Measurements from ENCODE around the gene NYAP1. TPM values are rescaled to one million over a fixed set of nuclear protein-coding genes. Genes with fewer than 3 reads are reported as not detected.
"Not testable (repeated sequence)": the region's sequence is repeated elsewhere in the genome, so short reads cannot be mapped to it uniquely, and the experiment has no call there.

NYAP1 gene
- total RNA-seq, 2 donors from 2014 or later: 0.37 to 1.5 TPM

DNA sequence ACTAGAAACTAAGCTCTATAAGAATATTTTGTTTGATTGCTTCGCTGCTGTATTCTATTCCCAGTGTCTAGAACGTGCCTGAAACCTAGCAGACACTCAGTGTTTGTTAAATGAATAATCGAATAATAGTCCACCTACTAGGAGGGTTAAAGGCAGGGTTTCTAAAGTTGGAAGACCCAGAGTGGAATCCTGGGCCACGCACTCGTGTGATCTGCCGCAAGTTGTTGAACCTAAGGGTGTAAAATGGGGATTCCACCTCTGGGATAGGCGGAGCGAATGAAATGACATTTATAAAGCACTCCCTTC is 54.6 kb downstream of the NYAP1 start:
- Histone ChIP-seq H3K4me1 (peaks cover 0 to 18% of the 10 kb centered on the region in 2 donors), H3K9me3 (no peaks in the 10 kb centered on the region), H3K27ac (peak overlapping the region; percentile 39 to 46), H3K4me3 (peak overlapping the region in 1 of 2 donors; percentile 43), H3K27me3 (no peaks in the 10 kb centered on the region), H3K36me3 (no peaks in the 10 kb centered on the region)
- TF ChIP-seq, protein P1, sequence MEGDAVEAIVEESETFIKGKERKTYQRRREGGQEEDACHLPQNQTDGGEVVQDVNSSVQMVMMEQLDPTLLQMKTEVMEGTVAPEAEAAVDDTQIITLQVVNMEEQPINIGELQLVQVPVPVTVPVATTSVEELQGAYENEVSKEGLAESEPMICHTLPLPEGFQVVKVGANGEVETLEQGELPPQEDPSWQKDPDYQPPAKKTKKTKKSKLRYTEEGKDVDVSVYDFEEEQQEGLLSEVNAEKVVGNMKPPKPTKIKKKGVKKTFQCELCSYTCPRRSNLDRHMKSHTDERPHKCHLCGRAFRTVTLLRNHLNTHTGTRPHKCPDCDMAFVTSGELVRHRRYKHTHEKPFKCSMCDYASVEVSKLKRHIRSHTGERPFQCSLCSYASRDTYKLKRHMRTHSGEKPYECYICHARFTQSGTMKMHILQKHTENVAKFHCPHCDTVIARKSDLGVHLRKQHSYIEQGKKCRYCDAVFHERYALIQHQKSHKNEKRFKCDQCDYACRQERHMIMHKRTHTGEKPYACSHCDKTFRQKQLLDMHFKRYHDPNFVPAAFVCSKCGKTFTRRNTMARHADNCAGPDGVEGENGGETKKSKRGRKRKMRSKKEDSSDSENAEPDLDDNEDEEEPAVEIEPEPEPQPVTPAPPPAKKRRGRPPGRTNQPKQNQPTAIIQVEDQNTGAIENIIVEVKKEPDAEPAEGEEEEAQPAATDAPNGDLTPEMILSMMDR (IDR thresholded peaks at IDR 0.05): no peak
- no peak for DNase-seq (ENCODE audit: low spot score)

DNA sequence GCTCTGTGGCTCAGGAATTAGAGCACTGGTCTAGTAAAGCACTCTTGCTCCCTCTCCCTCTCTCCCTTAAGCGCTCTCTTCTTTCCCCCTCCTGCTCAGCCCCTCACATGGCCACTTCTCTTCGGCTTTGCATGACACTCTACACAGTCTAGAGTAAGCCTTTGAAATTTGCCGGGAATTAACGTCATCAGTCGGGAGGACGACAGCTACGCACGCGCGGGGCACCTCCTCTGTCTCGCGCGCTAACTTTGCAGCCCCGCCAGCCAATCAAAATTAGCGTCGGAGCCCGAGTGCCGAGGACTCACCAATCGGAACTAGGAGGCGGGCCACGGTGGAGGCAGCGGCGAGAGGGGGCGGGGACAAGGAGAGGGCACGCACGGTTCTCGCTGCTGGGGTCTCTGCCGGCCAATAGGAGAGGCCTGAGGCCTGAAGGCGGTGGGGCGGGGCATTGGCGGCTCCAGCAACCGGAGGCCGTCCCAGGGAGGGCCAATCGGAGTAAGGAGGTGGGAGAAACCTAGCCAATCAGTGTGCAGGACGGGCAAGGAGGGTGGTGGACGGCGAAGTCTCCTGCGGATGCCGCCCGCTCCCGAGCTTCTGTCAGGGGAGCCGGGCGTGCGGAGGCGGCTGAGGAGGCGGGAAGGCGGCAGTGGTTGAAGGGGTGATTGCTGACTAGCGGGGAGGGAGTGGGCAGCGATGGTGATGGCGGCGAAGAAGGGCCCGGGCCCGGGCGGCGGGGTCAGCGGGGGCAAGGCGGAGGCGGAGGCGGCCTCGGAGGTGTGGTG is 55.1 kb downstream of the NYAP1 start, which contains the start of gene AGFG2:
Gene AGFG2, plus strand, starts transcription at position 550 of the 782 bp plus-strand sequence. Its CDS starts 144 bp downstream, at position 694.
- peaks cover 0 to 22% of the 10 kb centered on the region in 2 donors for H3K4me1 ChIP-seq
- H3K9me3 ChIP-seq: no peaks in the 10 kb centered on the region
- TF ChIP-seq, protein P1 (IDR thresholded peaks at IDR 0.05): no peak
- peak; percentile 100 for DNase-seq (ENCODE audit: low spot score)
- peak within 1 kb of the TSS; percentile 69 to 98 for H3K4me3 ChIP-seq
- peak within 1 kb of the TSS; percentile 67 to 78 for H3K27ac ChIP-seq
- H3K36me3 ChIP-seq: no peaks in the 10 kb centered on the region
- no peaks in the 10 kb centered on the region for H3K27me3 ChIP-seq

DNA sequence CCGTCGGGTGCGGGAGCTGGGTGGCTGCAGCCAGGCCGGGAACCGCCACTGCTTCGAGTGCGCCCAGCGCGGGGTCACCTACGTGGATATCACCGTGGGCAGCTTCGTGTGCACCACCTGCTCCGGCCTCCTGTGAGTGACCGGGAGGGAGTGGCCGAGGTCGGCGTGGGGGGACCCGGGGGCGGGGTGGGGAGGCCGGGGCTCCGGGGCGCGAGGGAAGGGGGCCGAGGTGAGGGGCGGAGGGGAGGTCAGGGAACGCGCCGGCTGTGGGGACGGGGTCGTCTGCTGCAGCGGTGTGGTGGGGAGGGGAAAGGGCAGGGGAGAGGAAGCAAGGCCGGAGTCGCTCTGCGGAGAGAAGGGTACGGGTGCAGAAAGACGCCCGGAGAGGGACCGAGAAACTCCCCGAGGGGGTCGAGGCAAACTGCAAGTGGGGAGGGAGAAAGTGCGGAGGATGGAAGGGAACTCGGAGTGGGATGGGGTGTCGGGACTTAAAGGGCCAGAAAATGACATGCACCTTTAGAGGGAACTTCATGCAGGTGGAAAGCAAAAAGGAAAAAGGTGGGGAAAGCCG is 55.8 kb downstream of the NYAP1 start:
- H3K9me3 ChIP-seq: no peaks in the 10 kb centered on the region
- TF ChIP-seq, protein P1 (IDR thresholded peaks at IDR 0.05): no peak
- H3K4me3 ChIP-seq: peak overlapping the region; percentile 69 to 98
- peaks cover 0 to 29% of the 10 kb centered on the region in 2 donors for H3K4me1 ChIP-seq
- DNase-seq (ENCODE audit: low spot score): no peak
- H3K27ac ChIP-seq: peak overlapping the region; percentile 67 to 78
- H3K36me3 ChIP-seq: no peaks in the 10 kb centered on the region
- H3K27me3 ChIP-seq: no peaks in the 10 kb centered on the region

DNA sequence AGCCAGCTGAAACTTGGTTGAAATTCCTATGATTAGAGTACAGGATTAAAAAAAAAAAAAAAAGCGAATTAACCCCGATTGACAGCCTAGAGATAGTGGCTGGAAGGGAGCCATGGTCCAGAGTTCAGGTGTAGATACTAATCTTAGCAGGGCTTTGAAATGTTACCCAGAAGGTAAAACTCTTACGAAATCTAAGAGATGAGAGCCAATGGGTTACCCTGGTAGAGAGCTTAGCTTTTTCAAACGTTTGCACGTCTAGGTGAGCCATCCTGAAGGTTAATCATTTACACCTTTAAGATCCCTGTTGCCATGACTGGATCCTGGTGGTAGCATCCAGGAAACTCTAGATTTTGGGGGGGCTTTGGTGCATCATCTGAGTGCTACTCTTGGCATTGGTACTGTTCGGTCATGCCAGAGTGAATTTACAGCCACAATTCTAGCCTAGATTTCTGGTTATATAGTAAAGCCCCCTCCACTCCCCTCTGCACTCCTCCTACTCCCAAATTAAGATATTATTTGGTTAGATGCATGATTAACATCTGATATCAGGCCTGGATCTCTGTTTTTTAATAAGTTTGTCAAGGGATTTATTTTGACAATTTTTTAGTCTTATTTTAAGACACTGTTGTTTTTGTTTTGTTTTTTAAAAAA is 56.5 kb downstream of the NYAP1 start:
- H3K27ac ChIP-seq: no peak overlapping the region
- H3K4me1 ChIP-seq: peaks cover 0 to 36% of the 10 kb centered on the region in 2 donors
- DNase-seq (ENCODE audit: low spot score): no peak
- TF ChIP-seq, protein P1 (IDR thresholded peaks at IDR 0.05): no peak
- H3K27me3 ChIP-seq: no peaks in the 10 kb centered on the region
- peak overlapping the region; percentile 69 to 98 for H3K4me3 ChIP-seq
- H3K9me3 ChIP-seq: no peaks in the 10 kb centered on the region
- H3K36me3 ChIP-seq: no peaks in the 10 kb centered on the region

DNA sequence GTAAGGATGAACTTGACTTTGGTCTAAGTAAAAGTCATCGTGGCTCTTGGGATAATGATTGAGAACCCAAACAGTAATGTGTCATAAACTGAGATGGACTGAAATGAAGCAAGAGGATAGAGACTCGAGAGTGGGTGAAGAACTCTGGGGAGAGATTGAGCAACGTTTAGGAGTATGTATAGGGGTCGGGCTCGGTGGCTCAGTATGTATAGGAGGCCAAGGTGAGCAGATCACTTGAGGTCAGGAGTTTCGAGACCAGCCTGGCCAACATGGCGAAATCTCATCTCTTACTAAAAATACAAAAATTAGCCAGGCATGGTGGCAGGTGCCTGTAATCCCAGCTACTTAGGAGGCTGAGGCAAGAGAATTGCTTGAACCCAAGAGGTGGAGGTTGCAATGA is 57.6 kb downstream of the NYAP1 start:
- not testable (repeated sequence) for H3K27ac ChIP-seq; H3K4me3 ChIP-seq; H3K9me3 ChIP-seq; H3K36me3 ChIP-seq; H3K27me3 ChIP-seq; DNase-seq (ENCODE audit: low spot score)
- H3K4me1 ChIP-seq: peaks cover 0 to 47% of the 10 kb centered on the region in 2 donors

DNA sequence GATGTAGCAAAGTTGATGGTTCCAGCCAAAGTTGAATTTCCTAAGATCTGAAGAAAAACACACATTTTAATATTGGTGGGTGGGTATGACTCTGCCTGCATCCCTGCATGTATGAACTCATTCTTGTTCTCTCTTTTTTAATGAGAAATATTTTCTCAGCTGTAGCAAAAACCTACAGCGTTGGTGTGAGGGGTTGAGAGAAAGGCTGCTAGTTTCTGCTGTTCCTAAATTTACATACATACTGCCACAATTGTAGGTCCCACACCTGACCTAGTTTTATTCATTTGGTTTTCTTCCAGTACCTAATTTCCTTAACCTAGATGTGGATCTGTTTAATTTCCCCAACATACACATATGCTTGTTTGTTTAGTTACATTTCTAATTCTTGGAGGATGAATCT is 59.9 kb downstream of the NYAP1 start:
- no peaks in the 10 kb centered on the region for H3K27me3 ChIP-seq
- H3K4me3 ChIP-seq: no peak overlapping the region
- peak overlapping the region in 1 of 2 donors; percentile 85 for H3K27ac ChIP-seq
- no peaks in the 10 kb centered on the region for H3K9me3 ChIP-seq
- H3K4me1 ChIP-seq: peaks cover 0 to 64% of the 10 kb centered on the region in 2 donors
- no peak for DNase-seq (ENCODE audit: low spot score)
- TF ChIP-seq, protein P1 (IDR thresholded peaks at IDR 0.05): no peak
- no peaks in the 10 kb centered on the region for H3K36me3 ChIP-seq

Data from right atrium auricular region (tissue), 2 donors.